ENCODE measurements around the gene CRELD1.
"Not testable (repeated sequence)": the region's sequence is repeated elsewhere in the genome, so short reads cannot be mapped to it uniquely, and the experiment has no call there.

The CRELD1 gene

DNA sequence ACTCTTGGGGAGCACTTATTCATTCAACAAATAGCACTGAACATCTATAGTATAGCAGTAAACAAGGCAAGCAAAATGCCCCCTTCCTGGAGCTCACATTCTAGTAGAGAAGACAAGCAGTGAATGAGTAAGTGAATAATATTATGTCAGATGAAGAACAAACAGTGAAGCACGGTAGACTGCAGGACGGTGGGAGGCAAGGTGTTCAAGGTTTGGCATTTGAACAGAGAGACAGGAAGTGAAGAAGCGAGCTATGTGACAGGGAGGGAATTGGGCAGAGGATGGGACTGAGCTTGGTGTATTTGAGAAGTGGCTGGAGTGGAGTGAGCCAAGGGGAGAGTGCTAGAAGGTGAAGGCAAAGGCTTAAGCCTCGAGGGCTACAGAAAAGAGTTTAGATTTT, 1.4 kb downstream of the CRELD1 start:
- no peak for ATAC-seq
- DNase-seq, result no peak

DNA sequence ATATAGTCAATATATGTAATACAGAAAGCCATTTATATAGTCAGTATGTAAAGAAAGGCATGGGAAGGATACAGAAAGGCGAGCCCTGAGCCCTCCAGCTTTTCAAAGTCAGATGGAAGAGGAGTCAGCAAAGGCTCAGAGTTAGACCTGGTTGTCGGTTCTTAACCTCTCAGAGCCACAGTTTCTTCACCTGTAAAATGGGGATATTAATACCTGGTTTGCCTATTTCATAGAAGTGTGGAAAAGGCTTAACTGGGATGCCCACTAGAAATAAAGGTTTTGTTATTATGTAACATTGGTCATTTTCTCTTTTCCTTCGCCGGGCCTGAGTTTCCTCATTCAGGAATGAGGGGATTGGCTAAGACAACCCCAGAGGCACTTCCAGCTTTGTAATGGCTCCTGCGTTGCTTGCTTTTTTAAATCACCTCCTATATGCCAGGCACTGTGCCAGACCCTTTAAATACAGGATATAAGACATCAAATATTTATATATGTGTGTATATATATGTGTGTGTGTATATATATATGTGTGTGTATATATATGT, 2.4 kb downstream of the CRELD1 start:
- no peak for DNase-seq
- ATAC-seq, result no peak

DNA sequence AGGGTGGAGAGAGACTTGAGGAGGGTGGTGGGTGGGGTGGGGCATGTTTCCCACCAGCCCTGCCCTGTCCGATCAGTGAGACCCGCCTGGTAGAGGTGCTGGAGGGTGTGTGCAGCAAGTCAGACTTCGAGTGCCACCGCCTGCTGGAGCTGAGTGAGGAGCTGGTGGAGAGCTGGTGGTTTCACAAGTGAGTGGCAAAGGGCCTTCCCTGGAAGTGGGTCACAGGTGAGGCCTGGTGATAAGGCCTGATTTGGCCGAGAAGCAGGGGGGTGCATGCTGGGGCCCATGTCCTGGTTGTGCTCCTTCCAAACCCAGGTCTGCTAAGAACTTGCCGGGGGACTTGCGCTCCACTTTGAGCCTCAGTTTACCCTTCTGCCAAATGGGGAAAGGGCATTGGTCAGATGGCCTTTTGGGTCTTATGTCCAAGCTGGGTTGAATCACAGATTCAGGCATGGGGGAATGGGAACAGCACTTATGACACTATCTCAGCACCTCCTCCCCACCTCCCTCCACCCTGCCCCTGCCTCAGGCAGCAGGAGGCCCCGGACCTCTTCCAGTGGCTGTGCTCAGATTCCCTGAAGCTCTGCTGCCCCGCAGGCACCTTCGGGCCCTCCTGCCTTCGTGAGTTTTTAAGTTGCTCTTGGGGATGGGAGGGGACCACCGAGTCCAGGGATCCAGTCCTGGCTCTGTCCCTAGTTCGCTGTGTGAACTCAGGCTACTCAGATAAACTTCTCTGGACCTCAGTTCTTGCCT, 4.0 kb downstream of the CRELD1 start:
- ATAC-seq (no peak), DNase-seq (no peak)

DNA sequence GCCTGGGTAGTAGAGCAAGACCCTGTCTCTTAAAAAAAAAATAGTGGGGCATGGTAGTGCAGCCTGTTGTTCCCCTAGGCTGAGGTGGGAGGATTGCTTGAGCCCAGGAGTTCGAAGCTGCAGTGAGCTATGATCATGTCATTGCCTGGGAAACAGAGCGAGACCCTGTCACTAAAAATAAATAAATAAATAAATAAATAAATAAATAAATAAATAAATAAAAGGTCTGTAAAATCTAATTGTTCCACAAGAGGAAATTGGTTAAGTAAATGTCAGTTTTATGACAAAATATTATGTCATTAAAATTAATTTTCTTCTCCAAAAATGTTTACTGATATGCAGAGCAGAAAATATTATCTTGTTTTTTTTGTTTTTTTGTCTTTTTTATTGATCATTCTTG, 5.3 kb downstream of the CRELD1 start:
- ATAC-seq (no peak), DNase-seq (no peak)

DNA sequence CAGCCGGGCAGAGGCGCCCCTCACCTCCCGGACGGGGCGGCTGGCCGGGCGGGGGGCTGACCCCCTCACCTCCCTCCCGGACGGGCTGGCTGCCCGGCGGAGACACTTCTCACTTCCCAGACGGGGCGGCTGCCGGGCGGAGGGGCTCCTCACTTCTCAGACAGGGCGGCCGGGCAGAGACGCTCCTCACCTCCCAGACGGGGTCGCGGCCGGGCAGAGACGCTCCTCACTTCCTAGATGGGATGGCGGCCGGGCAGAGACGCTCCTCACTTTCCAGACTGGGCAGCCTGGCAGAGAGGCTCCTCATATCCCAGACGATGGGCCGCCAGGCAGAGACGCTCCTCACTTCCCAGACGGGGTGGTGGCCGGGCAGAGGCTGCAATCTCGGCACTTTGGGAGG, 6.3 kb downstream of the CRELD1 start:
- ATAC-seq, DNase-seq: not testable (repeated sequence)

DNA sequence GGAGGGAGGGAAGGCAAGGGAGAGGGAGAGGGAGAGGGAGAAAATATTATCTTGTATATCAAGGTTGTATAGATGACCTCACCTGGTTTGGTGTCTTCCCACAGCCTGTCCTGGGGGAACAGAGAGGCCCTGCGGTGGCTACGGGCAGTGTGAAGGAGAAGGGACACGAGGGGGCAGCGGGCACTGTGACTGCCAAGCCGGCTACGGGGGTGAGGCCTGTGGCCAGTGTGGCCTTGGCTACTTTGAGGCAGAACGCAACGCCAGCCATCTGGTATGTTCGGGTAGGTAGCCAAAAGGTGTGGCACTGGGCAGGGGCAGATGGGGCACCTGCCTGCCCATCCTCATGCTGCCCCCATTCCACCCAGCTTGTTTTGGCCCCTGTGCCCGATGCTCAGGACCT, 7.1 kb downstream of the CRELD1 start:
- no peak for DNase-seq
- ATAC-seq, result no peak

DNA sequence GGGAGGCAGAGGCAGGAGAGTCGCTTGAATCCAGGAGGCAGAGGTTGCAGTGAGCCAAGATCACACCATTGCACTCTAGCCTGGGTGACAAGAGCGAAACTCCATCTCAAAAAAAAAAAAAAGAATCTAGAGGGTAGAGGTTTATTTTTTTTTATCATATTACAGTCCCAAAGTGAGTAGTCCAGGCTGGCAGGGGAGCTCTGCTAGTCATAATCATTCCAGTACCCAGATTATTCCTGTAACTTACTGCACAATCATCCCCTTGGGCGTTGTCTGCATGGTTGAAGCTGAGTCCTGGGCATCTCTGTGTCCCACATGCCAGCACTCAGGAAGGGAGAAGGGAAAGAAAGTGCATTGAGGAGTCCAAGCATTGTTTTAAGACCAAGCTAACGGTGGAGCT, 8.5 kb downstream of the CRELD1 start:
- DNase-seq, result no peak
- ATAC-seq, result no peak

DNA sequence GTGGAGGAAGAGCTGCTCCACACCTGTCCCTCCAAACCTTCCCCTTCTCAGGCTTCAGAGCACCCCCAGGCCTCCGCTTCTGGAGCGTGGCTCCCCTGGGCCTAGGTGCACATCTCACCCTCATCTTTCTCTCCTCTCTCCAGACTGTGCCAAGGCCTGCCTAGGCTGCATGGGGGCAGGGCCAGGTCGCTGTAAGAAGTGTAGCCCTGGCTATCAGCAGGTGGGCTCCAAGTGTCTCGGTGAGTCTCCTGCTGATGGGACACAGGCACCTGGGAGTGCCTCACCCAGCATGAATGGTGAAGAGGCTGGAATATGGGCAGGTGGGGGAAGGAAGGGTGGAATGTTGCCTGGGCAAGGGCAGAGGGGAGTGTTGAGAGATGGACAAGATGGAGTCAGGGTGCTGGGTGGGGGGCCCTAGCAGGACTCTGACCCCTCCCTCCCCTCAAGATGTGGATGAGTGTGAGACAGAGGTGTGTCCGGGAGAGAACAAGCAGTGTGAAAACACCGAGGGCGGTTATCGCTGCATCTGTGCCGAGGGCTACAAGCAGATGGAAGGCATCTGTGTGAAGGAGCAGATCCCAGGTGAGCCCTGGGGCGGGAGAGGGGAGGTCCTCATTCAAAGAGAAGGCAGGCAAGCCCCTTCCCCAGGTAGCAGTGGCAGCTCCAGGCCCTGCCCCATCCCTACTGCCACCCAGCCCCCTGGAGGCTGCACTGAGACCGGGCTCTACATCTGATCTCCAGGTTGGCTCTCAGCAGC, 9.5 kb downstream of the CRELD1 start:
- no peak for DNase-seq
- ATAC-seq, result no peak

DNA sequence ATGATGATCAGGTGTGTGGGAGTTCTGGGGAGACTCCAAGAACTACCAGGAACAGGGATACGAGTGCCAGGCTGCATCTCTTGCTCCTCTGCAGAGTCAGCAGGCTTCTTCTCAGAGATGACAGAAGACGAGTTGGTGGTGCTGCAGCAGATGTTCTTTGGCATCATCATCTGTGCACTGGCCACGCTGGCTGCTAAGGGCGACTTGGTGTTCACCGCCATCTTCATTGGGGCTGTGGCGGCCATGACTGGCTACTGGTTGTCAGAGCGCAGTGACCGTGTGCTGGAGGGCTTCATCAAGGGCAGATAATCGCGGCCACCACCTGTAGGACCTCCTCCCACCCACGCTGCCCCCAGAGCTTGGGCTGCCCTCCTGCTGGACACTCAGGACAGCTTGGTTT, 10.6 kb downstream of the CRELD1 start:
- DNase-seq (no peak), ATAC-seq (no peak)

DNA sequence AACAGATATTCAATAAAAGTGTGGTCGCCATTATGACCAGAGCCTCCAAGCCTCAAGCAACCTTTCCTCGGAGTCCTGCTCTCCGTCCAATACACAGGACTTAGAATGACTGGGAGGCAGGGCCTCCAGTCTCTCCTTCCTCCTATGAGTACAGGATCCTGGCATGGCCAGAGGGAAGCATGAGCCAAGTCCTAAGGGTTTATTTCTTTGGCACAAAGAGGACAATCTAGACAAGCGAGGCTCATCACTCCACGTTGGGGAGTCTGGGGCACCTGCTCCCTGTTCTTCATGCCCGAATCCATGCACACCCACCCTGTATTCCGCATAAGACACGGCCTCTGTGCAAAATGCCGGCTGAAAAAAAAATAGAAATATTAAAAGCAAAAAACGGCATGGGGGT, 11.7 kb downstream of the CRELD1 start:
- ATAC-seq (no peak), DNase-seq (no peak)

DNA sequence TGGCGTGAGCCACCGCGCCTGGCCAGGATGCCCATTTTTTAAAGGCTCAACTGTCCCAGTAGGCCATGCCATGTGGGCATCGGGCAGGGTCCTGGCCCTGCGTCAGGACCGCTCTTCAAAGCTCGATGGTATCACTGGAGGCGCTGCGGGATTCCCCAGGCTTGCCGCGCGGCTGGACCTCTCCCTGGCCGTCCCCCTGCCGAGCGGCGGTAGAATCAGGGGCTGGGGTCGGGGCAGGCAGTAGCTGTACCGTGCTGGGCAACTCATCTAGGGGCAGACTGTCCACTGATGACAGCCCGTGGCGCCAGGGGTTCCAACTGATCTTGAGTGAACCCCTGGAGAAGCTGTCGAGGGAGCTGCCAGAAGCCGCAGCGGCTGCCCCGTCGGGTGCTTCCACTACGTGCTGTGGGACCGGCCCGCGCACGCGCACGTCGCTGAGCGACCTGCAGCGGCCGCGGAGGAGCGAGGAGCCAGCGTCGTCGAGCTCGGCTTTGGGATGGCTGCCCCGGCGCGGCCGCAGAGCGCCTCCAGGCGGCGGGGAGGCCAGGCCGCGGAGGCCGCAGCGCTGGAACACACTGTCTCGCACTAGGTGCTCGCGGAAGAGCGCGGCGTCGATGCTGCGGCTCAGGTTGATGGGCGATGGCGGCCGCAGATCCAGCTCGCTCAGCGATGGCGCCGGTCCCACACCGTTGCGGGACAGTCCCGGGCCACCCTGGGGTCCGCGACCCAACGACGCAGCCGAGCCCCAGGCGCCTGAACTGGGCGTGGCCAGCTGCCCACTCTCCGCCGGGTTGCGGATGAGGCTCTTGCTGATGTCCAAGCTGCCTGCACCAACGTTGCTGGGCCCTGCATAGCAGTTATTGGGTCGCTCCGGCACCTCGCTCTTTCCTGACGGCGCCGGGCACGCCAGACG, 12.7 kb downstream of the CRELD1 start:
- ATAC-seq, result peak; percentile 78
- peak; percentile 84 for DNase-seq

DNA sequence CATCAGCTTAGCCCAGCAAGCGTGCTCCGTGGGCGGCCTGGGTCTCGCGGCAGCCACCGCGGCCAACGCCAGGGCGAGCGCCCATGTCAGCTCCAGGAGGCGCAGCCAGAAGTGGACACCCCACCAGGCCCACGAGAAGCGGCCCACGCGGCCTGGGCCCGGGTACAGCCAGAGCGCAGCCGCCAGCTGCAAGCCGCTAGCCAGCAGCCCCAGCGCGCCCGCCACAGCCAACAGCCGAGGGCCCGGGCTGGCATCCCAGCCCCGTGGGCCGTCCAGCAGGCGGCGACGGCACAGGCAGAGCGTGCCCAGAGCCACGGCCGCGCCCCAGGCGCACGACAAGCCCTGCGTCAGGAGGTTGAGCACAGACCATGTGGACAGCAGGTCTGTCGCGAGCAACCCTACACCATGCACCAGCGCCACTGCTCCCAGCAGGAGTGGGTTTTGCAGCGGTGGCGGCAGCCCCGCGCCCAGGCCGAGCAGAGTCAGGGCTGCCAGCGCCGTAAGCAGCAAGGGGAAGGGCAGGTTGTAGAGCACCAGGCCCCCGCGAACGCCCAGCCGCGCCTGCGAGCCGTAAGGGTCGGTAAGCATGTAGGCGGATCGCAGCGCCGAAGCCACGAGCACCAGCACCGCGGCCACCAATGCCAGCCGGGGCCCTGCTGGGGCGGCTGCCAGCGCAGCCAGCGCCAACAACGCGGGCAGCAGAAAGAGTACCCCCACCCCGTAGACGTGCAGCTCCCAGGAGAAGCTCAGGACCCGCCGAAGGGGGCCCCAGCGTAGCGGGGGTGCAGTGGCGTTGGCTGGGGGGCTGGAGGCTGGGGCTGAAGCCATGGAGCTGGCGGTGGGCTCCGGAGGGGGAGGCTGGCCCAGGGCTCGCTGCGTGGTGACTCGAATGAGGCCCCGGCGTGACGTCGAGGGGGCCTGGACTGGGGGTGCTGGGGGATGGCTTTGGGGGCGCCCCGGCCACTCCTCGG, 13.7 kb downstream of the CRELD1 start:
- DNase-seq, result no peak
- no peak for ATAC-seq

DNA sequence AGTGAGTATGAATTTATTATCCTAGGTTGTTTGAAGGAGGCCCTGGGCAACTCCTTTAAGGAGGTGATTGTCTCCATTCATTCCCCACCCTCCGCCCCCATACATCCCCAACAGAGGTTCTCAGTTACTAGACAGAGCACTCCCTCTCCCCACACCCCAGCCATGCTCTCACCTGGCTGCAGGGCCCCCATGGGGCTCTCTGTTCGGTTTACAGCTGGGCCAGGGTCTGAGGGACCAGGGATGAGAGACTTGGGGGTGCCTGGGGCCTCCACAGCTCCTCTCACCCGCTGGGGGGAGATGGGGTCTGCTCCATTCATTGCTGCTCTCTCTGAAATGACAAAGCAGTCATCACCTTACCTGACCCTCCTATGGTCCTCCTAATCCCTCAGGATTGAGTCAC, 15.0 kb downstream of the CRELD1 start:
- ATAC-seq (no peak), DNase-seq (no peak)

DNA sequence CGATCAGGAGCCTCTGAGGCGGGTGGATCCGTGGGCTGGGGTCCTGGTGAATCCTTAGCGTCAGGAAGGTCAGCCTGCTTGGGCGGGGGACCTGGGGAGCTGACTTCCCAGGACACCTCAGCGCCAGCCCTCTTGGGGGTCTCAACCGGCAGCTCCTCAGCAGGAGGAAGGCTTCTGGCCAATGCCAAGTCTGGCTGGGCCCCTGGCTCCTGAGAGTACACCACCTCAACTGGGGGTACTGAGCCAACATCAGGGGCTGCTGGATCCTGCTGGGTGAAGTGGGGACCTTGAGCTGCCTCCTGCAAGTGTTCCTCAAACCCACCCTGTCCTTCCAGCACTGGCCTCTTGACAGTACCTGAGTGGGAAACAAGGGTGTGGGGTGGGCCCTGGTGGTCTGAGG, 15.5 kb downstream of the CRELD1 start:
- DNase-seq (no peak), ATAC-seq (no peak)

DNA sequence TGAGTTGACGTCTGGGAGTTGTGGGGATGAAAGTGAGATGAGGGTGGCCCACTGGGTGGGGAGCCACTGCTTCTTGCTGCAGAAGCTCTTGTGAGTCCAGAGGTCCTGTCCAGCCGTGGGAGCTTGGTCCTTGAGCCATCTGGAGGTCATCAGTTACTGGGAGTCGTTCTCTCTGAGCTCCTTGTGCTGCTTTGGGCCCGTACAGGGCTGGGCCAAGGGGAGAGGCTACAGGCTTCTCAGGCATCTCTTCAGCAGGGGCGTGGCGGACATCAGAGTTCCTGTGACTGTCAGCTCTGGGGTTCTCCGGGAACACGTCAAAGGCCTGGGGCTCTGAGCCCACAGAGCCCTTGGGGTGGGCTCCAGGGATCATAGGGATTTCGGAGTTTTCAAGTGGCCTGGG, 16.0 kb downstream of the CRELD1 start:
- DNase-seq (no peak), ATAC-seq (no peak)

DNA sequence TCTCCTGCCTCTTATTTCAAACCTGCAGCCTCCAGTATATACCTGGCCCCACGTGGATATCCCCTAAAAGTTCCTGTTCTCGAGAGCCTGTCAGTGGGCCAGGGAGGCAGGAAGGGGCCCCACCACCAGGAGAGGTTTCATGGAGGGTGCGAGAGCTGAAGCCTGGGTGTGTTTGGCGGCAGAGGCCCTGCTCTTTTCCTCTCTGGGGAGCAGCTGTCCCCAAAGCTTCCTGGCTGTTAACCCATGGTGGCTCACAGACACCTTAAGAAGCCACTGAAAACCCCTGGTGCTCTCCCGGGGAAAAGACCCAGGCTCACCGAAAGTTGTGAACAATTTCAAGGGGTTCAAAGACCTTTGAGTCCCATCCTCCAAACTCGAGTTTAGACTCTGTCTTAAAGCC, 17.5 kb downstream of the CRELD1 start:
- DNase-seq, result peak; percentile 45
- peak; percentile 29 for ATAC-seq

DNA sequence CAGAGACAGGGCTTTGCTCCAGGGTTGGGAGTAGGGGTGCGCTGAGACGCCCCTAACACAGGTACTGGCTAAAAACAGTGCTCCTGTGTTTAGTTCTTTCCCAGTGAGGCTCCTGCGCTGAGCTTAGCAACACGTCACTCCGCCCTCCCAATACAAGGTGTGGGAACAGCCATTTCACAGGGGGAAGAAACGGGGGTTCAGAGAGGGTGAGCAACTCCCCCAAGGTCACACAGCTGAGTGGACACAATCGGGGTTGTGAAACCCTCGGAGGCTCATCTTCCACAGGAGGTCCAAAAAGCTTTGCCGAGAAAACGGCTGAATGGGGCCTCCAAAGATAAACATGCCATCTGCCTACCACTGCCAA, 17.9 kb downstream of the CRELD1 start:
- ATAC-seq (peak; percentile 19), DNase-seq (no peak)

DNA sequence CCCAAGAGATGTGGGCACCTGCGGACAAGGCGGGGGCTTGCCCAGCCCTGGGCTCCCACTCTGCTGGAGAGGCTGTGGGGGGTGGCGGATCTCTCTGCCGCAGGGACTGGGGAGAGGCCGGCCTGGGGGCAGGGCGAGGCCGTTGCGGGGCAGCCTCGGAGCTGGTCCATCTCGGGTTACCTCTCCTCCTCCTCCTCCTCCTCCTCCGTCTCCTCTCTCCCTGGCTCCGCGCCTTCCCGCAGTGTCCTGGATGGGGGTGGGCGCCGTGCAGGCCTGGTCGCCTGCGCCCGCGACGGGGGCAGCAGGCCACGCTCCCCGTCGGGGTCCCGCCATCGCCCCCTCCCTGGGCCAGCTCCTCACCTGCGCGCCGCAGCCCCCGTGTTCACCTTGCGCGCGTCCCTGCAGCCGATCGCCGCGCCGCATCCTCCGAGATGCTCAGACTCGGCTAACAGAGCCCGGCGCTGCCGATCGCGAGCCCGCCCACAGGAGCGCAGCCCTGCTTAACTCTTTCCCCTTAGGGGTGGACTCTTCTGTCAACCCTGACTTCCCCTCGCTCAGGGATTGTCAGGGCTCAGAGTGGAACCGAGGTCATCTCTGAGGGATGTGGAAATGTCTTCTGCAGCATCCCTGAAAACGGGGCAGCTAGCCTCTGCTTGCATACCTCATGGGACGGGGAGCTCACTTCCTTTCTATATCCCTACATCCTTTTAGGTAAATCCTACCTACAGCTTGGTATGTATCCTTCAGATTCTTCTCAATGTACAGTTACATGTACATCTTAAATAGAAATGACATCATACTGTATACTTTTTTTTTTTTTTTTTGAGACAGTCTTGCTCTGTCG, 18.6 kb downstream of the CRELD1 start, which contains the start of gene PRRT3:
TSS of gene PRRT3 (minus strand) at position 447 of the 844 bp plus-strand sequence. CDS start 2,293 bp downstream, outside the sequence.
- DNase-seq, result peak; percentile 73
- peak; percentile 82 for ATAC-seq

DNA sequence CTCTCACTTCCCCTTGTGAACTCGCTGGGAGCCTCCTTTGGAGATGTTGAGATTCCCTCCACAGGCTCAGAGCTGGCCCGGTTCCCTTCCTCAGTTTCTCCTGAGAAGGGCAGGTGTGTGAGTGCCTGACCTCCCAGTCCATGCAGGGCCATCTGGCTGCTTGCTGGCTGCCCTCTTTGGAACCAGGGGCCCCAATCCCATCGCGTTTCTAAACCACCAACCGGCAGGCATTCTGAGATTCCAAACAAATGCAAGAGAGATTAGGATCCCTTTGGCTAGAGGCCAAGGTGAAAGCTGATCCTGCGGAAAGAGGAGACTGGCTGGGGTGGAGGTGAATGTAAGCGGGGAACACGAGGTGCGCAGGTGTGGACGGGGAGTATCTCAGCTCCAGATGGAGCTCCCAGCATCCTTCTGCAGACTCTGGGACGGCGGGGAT, 21.5 kb downstream of the CRELD1 start:
- no peak for DNase-seq
- ATAC-seq, result no peak
